GM18526 (cell line): Measurements from ENCODE around the gene ABHD16A.

ENCODE experiments used
- POLR2A ChIP-seq: IDR thresholded peaks from 3 replicates; pipeline ENCODE4 v1.6.1; 2011; ENCODE audit not compliant: insufficient read length; ENCODE audit errors: extremely low read depth

Gene ABHD16A

DNA sequence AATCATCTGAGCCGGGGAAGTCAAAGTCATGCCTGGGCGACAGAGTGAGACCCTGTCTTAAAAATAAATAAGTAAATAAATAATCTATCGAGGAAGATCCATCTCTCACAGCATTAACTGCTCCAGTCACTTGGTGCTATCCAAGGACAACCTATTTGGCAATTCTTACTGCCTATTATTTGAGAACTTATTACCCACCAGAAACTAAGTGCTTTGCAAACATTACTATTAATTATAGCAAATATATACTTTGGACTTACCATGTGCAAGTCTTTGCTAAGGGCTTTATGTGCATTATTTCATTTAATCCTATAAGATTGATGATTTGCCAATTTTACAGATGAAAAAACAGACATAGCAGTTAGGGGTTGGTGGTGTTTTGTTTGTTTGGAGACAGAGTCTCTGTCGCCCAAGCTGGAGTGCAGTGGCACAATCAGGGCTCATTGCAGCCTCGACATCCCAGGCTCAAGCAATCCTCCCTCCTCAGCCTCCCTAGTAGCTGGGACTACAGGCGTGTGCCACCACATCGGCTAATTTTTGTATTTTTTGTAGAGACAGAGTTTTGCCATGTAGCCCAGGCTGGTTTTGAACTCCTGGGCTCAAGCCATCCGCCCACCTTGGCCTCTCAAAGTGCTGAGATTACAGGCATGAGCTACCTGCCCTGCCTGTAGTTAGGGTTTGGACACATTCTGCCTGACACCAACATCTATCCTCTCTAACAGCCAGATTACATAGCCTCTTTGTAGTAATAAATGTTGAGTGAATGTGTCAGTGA is 48.4 kb downstream of the ABHD16A start:
- TF ChIP-seq POLR2A = no peak

DNA sequence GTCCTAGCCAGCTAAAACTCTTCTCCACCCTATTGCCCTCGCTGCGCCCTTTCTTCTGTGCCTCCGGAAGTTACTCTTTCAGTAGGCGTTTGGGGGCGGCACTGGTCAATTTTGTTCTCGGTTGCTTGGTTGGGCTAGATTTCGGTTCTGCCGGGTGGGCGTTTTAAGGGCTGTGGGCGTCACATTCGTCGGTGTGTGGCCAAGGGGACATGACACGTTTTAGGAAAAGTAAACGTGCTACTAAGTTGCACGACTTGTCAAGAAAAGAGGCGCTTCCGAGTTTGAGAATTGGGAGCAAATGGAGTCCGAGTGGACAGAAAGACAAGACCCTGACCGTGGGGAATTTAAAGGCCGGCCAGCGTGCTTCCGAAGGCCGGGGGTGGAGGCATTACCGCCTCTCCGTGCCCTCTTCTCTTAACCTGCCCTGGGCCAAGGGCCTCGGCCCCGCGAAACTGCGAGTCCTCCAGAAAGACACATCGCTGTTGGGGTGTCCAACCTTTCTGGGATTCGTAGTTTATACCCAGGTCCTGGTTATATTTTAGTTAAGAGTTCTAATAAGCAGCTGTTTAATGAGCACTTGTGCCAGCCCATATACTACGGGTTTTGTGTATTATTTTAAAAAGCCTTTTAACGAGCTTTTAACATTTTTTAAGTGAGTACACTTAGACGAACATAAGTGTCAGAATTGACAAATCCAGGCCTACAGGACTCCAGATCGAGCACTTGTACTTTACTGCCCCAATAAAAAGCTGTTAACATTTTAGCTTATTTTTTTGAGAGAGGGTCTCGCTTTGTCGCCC is 50.0 kb downstream of the ABHD16A start:
- TF ChIP-seq POLR2A = peak; percentile 19

DNA sequence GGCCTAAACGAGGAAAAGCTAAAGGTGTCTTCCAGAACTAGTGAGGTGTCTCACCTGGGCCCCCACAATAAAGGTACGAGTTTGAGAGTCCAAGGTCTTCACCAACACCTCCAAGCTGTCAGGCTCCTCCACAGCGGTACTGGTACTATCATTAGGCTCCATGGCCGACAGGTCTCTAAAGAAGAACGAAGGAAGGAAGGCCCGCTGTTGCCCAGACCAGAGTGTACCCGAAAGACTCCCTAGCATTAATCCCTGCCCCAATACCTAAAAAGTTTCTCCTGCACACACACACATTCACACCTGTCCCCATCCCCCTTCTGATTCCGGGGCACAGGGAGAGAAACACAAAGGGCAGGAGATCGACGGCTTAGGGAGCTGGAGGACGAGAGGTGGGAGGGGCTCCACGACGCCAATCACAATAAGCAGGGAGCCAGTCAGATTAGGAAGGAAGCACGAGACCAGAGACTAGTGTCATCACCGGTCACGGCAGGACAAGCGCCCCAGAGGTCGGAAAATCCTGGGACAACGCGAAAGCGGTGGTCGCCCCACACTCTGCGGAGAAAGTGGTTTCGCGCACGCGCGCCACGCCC is 51.4 kb downstream of the ABHD16A start:
- TF ChIP-seq POLR2A = no peak

- no peak for TF ChIP-seq POLR2A
These were observed 57.8 kb downstream of the ABHD16A start for GRCh38 chr6:31645325-31645724.

- TF ChIP-seq POLR2A = no peak
These were observed 59.2 kb downstream of the ABHD16A start for GRCh38 chr6:31643818-31644454.

DNA sequence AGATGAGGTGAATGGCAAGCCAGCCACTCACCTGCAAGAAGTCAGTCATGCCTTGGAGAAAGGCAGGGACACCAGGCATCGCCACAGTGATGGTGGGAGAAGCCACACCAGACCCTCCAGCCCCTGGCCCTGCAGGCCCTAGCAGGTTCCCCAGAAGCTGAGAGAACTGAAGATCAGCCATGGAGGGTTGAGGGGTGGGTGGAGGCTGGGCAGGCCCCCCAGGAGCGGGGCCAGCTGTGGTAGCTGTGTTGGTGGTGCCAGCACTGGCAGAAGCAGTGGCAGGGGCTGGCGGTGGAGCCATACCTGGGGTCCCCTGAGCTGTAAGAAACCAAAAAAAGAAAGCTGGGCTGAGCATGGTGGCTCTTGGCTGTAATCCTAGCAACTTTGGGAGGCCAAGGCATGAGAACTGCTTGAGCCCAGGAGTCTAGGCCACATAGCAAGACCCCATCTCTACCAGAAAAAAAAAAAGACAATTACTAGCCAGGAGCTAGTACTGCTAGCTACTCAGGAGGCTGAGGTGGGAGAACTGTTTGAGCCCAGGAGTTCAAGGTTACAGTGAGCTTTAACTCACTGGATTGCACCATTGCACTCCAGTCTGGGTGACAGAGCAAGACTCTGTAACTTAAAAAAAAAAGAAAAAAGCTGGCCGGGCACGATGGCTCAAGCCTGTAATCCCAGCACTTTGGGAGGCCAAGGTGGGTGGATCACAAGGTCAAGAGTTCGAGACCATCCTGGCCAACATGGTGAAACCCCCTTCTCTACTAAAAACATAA is 60.1 kb downstream of the ABHD16A start:
- no peak for TF ChIP-seq POLR2A

- TF ChIP-seq POLR2A = no peak
These were observed 61.8 kb downstream of the ABHD16A start for GRCh38 chr6:31641370-31641769.

DNA sequence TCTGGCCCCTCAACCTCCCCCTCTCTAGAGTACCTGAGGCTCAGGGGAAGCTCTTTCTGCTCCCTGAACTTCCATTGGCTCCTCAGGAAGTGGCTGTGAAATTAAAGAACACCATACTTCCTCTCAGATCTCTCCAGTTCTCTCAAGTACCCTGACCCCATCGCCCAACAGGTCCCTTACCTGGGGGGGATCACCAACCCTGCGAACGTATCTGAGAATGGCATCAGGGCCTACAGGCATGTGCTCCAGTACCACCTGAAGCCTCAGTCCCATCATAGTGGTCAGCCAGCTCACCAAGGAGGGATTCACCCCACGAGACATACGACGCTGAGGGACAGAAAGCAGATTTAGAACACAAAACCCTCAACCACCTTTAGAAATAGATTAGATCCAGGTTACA is 62.5 kb downstream of the ABHD16A start:
- TF ChIP-seq POLR2A = no peak

DNA sequence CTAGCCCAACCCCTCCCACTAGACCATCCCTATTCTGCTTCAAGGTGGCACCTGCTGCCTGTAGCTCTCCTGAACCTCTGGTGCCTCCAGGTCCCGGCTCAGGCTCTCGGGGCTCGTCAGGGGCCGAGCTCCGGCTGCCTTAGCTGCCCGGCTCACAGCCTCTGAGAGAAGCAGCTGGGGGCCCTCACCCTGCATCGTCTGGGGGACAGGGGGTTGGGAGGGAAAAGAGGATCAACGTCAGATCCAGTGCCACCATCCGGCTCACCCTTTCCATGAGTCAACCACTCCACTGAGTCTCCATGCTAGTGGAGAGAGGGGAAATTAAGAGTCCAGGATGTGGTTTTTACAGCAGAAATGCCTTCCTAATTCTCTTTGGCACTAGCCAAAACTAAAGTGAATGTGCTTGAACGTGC is 63.7 kb downstream of the ABHD16A start:
- TF ChIP-seq POLR2A = no peak

DNA sequence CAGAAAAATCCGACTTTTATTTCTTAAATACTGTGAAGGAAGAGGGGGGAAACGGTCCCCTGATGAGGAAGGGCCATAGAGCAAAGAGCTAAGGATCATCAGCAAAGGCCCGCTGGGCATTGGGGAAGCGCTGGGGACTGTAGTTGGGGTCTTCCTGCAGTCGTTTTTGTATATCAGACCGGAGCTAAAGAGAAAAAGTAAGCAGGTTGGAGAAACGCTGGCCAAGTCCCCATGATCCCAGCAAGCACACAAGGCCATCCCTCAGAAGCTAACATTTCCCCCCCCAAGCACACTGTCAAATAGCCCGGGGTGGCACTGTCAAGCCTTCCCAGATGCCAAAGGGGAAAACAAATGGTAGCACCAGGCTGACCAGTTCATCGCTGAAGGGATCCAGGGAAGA is 64.1 kb downstream of the ABHD16A start:
- no peak for TF ChIP-seq POLR2A
